ENCODE measurements around the gene LRRC45. TPM values are rescaled to one million over a fixed set of nuclear protein-coding genes. Genes with fewer than 3 reads are reported as not detected.
"Not testable (repeated sequence)": the region's sequence is repeated elsewhere in the genome, so short reads cannot be mapped to it uniquely, and the experiment has no call there.

LRRC45 gene
- total RNA-seq, result 10 to 100 TPM; 11.8 to 15.4 TPM

DNA sequence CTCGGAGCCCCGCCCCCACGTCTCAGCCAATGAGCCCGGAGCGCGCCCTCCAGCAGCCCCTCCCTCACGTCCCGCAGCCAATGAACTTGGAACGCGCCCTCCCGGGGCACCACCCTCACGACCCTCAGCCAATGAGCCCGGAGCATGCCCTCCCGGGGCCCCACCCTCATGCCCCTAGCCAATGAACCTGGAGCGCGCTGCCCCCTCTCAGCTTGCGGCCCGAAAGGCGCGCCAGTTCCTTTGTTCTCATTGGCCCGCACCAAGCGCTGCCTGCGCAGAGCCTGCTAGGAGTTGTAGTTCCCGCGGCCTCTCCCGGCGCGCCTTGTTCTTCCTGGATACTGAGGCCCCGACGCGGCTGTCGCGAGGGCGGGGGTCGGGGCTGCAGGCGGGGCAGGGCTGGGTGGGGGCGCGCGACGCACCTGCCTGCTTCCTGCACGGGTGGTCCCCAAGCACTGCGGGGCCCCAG is at the start of gene LRRC45:
Gene LRRC45 (plus strand): TSS at position 325 of the 466 bp plus-strand sequence. CDS start 339 bp downstream, outside the sequence.
- peak; percentile 100 for DNase-seq
- Mint-ChIP-seq H3K9me3 (no peaks in the 10 kb centered on the region), H3K36me3 (ENCODE audit: insufficient read depth in 2 of 2) (peaks cover 0 to 1% of the 10 kb centered on the region in 2 donors), H3K27ac (no peak within 1 kb of the TSS), H3K27me3 (ENCODE audit: low read depth) (no peaks in the 10 kb centered on the region), H3K4me1 (ENCODE audit: low read depth) (peaks cover 28% of the 10 kb centered on the region), H3K4me3 (peak within 1 kb of the TSS; percentile 84 to 89)
- peak; percentile 93 to 94 for ATAC-seq (replicated peaks in 1 of 2)

DNA sequence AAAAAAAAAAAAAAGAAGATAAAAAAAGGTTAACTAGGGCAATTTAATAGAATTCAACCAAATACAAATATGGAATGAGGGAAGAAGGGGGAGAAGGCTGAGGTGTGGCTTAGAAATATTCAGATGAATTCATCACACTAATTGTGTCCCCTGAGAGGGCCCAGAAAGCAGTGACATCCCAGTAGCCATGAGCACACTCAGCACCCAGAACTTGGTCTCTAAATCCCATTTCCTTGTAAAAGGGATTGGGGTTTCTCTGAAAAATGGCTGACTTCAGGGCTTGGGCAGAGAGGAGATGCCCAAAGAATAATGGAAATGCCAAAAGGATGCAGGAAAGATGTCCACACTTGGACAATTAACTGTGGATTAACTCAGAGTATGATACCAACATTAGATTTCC is 49.7 kb upstream of the LRRC45 start:
- Mint-ChIP-seq H3K27me3 (ENCODE audit: low read depth) (no peaks in the 10 kb centered on the region), H3K4me3 (no peak overlapping the region), H3K4me1 (ENCODE audit: low read depth) (peaks cover 17% of the 10 kb centered on the region), H3K9me3 (peaks cover 0 to 1% of the 10 kb centered on the region in 2 donors), H3K27ac (no peak overlapping the region), H3K36me3 (ENCODE audit: insufficient read depth in 2 of 2) (peaks cover 0 to 3% of the 10 kb centered on the region in 2 donors)
- ATAC-seq (replicated peaks in 1 of 2) (no peak), DNase-seq (no peak)

DNA sequence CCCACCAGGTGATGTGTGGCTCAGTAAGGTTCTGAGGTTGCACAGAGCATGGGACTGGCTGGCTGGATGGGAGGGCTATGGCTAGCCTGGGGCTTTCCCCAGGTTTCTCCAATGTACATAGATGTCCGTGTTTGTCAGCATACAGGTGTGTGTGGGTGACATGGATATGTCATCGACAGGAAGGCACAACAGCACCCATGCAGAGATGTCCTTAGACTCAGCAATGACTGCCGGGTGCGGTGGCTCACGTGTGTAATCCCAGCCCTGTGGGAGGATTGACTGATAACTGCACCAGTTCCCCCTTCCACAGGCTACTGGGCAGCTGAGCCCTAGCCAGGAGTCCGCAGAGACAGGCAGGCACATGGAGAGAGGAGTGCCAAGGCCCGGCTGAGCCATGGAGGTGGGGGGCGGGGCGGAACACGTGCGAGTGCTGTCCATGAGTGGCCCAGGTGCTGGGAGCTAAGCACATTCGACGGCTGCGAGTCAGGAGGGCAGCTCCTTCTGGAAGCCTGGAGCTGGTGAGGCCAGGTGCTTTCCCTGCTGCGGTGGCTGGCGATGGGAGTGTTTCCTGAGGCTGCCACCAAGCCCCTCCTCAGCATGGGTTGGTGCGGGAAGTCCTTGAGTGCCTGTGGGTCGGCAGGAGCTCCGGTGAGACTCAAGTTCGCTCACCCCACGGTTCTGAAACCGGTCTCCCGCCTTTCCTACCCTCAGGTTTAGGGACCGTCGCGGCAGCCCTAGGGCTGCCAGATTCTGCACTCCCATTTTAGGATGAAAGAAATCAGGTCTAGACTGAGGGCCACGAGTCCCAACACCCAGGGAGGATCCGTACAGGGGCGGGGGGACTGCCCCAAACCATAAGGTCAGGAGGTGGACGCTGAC is 46.5 kb upstream of the LRRC45 start:
- peak overlapping the region; percentile 91 for H3K27ac Mint-ChIP-seq
- peaks cover 0 to 3% of the 10 kb centered on the region in 2 donors for H3K36me3 Mint-ChIP-seq (ENCODE audit: insufficient read depth in 2 of 2)
- H3K4me3 Mint-ChIP-seq, result peak overlapping the region; percentile 96 to 99
- no peaks in the 10 kb centered on the region for H3K27me3 Mint-ChIP-seq (ENCODE audit: low read depth)
- DNase-seq, result peak in 1 of 2 donors; percentile 27
- peaks cover 0 to 1% of the 10 kb centered on the region in 2 donors for H3K9me3 Mint-ChIP-seq
- peaks cover 40% of the 10 kb centered on the region for H3K4me1 Mint-ChIP-seq (ENCODE audit: low read depth)
- peak in 1 of 2 donors; percentile 11 for ATAC-seq (replicated peaks in 1 of 2)

DNA sequence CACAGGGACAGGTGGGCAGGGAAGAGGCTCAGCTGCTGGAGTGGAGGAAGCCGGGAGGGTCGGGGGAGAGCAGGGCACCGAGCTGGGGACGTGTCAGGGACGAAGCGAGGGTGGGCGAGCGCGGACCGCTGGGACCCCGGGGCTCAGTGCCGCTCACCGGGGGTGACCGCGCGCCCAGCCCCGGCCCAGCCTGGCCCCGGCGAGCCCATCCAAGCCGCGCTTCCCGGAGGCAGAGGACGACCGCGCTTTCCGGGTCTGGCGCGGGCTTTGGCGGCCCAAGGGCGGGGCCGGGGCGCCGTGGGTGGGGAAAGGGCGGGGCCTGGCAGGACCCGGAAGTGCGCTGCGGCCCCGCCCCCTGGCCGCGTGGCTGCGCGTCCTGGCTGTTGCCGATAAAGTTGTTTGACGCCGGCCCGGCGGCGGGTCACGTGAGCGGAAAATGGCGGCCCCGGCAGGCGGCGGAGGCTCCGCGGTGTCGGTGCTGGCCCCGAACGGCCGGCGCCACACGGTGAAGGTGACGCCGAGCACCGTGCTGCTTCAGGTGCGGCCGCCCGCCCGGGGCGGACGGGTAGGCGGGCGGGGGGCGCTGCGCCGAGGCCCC is 45.8 kb upstream of the LRRC45 start, which contains the start of gene ASPSCR1:
Gene ASPSCR1 (plus strand): TSS at position 419 of the 598 bp plus-strand sequence. CDS start 18 bp downstream, at position 437.
- H3K4me1 Mint-ChIP-seq (ENCODE audit: low read depth), result peaks cover 40% of the 10 kb centered on the region
- DNase-seq (peak; percentile 90 to 96), ATAC-seq (replicated peaks in 1 of 2) (peak; percentile 91 to 93)
- H3K4me3 Mint-ChIP-seq, result peak within 1 kb of the TSS; percentile 96 to 99
- H3K36me3 Mint-ChIP-seq (ENCODE audit: insufficient read depth in 2 of 2), result peaks cover 0 to 3% of the 10 kb centered on the region in 2 donors
- H3K27me3 Mint-ChIP-seq (ENCODE audit: low read depth), result no peaks in the 10 kb centered on the region
- H3K9me3 Mint-ChIP-seq, result peaks cover 0 to 1% of the 10 kb centered on the region in 2 donors
- peak within 1 kb of the TSS; percentile 91 for H3K27ac Mint-ChIP-seq

GRCh38 chr17:81978524-81979298 is 44.4 kb upstream of the LRRC45 start:
- Mint-ChIP-seq H3K4me1 (ENCODE audit: low read depth) (peaks cover 40% of the 10 kb centered on the region), H3K4me3 (peak overlapping the region; percentile 82 to 85), H3K36me3 (ENCODE audit: insufficient read depth in 2 of 2) (no peaks in the 10 kb centered on the region), H3K9me3 (peaks cover 0 to 1% of the 10 kb centered on the region in 2 donors), H3K27ac (no peak overlapping the region), H3K27me3 (ENCODE audit: low read depth) (no peaks in the 10 kb centered on the region)
- DNase-seq (no peak), ATAC-seq (replicated peaks in 1 of 2) (no peak)

- Mint-ChIP-seq H3K9me3 (no peaks in the 10 kb centered on the region), H3K4me3 (peak overlapping the region in 1 of 2 donors; percentile 33), H3K4me1 (ENCODE audit: low read depth) (peaks cover 40% of the 10 kb centered on the region), H3K27ac (no peak overlapping the region), H3K36me3 (ENCODE audit: insufficient read depth in 2 of 2) (peaks cover 2% of the 10 kb centered on the region in 2 donors), H3K27me3 (ENCODE audit: low read depth) (no peaks in the 10 kb centered on the region)
- DNase-seq, result no peak
- ATAC-seq (replicated peaks in 1 of 2), result no peak
Measured at GRCh38 chr17:81980122-81980521, 43.0 kb upstream of the LRRC45 start.

DNA sequence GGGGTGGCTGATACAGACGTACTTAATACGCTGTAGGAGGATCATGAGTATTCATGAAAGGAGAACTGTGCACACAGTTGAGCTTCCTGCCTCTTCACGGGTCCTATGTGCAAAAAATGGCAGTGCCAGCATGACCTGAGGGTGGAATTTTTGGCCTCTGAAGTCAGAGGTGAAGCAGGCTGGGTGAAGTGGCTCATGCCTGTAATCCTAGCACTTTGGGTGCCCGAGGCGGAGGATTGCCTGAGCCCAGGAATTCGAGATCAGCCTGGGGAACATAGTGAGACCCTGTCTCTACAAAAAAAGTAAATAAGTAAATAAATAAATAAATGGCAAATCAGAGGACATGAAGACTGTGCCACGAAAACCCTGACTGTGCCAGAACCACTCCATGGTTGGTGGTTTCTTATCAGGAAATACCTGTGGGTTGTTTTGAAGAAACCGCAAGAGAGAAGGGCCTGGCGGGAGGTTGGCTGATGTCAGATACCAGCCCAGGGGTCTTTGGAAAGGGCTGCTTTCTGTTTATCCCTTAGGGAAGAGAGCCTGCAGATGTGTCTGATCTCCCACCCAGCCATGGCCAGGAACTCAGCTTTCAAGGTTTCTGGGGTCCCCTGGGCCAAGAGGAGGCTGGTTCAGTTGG is 42.3 kb upstream of the LRRC45 start:
- no peak for ATAC-seq (replicated peaks in 1 of 2)
- H3K9me3 Mint-ChIP-seq, result no peaks in the 10 kb centered on the region
- no peak overlapping the region for H3K27ac Mint-ChIP-seq
- no peak overlapping the region for H3K4me3 Mint-ChIP-seq
- peaks cover 3 to 5% of the 10 kb centered on the region in 2 donors for H3K36me3 Mint-ChIP-seq (ENCODE audit: insufficient read depth in 2 of 2)
- no peak for DNase-seq
- peaks cover 40% of the 10 kb centered on the region for H3K4me1 Mint-ChIP-seq (ENCODE audit: low read depth)
- H3K27me3 Mint-ChIP-seq (ENCODE audit: low read depth), result no peaks in the 10 kb centered on the region

- H3K9me3 Mint-ChIP-seq; H3K36me3 Mint-ChIP-seq (ENCODE audit: insufficient read depth in 2 of 2); H3K4me3 Mint-ChIP-seq; ATAC-seq (replicated peaks in 1 of 2); H3K27me3 Mint-ChIP-seq (ENCODE audit: low read depth); DNase-seq; H3K27ac Mint-ChIP-seq: not testable (repeated sequence)
- H3K4me1 Mint-ChIP-seq (ENCODE audit: low read depth), result peaks cover 34% of the 10 kb centered on the region
Measured at GRCh38 chr17:81981511-81981910, 41.6 kb upstream of the LRRC45 start.

DNA sequence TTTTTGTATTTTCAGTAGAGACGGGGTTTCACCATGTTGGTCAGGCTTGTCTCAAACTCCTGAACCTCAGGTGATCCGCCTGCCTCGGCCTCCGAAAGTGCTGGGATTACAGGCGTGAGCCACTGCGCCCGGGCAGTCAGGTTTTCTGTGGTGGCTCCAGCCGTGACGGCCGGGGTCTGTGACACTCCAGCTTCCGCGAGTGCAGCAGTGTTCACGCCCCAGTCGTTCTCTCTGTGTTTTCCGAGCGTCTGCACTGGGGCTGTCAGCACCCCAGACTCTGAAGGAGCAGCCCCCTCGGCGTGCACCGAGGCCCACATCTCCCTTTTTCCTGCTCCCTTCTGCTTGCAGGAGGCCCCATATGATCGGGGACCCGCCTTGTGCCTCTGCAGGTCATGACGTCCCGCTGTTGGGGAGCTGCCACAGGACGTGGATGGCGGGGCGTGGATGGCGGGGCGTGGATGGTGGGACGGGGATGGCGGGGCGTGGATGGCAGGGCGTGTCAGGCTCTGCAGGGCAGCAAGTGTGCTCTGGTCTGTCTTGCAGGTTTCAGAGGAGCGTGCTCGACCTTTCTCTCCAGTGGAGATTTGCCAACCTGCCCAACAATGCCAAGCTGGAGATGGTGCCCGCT is 40.0 kb upstream of the LRRC45 start:
- Mint-ChIP-seq H3K4me1 (ENCODE audit: low read depth) (peaks cover 29% of the 10 kb centered on the region), H3K27me3 (ENCODE audit: low read depth) (no peaks in the 10 kb centered on the region), H3K27ac (no peak overlapping the region), H3K36me3 (ENCODE audit: insufficient read depth in 2 of 2) (peaks cover 3 to 5% of the 10 kb centered on the region in 2 donors), H3K4me3 (no peak overlapping the region), H3K9me3 (no peaks in the 10 kb centered on the region)
- ATAC-seq (replicated peaks in 1 of 2), result no peak
- no peak for DNase-seq

DNA sequence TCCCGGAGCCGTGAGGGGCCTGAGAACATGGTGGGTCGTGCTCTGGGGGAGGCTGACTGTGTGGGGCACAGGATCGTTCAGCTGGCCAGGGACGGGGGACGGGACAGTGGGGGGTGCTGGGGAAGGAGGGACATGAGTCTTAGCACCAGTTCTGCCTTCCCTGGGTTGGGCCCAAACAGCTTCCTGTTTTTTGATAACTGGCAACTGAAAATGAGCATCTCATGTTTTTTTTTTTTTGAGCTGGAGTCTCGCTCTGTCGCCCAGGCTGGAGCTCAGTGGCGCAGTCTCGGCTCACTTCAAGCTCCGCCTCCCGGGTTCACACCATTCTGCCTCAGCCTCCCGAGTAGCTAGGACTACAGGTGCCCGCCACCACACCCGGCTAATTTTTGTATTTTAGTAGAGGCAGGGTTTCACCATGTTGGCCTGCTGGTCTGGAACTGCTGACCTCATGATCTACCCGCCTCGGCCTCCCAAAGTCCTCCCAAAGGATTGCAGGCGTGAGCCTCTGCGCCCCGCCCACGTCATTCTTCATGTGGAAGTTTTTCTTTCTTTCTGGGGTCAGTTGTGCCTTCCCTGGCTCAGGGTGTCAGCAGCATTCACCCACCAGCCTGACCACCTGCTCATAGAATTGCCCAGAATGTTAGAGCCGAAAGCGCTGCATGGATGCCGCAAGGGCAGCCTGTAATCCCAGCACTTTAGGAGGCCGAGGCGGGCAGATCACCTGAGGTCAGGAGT is 39.3 kb upstream of the LRRC45 start:
- no peaks in the 10 kb centered on the region for H3K27me3 Mint-ChIP-seq (ENCODE audit: low read depth)
- H3K9me3 Mint-ChIP-seq, result no peaks in the 10 kb centered on the region
- H3K4me1 Mint-ChIP-seq (ENCODE audit: low read depth), result peaks cover 24% of the 10 kb centered on the region
- H3K27ac Mint-ChIP-seq, result no peak overlapping the region
- peaks cover 3 to 5% of the 10 kb centered on the region in 2 donors for H3K36me3 Mint-ChIP-seq (ENCODE audit: insufficient read depth in 2 of 2)
- no peak for ATAC-seq (replicated peaks in 1 of 2)
- H3K4me3 Mint-ChIP-seq, result no peak overlapping the region
- no peak for DNase-seq

DNA sequence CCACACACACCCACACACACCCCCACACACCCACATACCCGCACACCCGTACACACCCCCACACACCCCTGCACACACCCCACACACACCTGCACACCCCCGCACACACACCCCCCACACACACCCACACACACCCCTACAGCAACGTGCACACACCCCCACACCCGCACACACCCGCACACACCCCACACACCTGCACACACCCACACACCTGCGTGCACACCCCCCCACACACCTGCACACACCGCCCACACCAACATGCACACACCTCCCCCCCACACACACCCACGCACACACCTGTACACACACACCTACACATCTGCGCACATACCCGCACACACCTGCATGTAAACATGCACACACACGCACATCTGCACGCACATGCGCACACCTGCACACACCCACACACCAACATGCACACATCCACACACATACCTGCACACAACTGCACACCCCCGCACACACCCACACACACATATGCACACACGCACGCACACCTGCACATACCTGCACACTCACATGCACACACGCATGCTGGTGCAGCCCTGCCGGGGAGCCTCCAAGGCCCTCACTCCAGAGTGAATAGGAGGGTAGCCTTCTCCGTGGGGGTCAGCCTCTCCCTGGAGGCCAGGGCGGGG is 38.2 kb upstream of the LRRC45 start:
- H3K9me3 Mint-ChIP-seq, result no peaks in the 10 kb centered on the region
- H3K36me3 Mint-ChIP-seq (ENCODE audit: insufficient read depth in 2 of 2), result peaks cover 3 to 5% of the 10 kb centered on the region in 2 donors
- DNase-seq (no peak), ATAC-seq (replicated peaks in 1 of 2) (no peak)
- H3K27me3 Mint-ChIP-seq (ENCODE audit: low read depth), result no peaks in the 10 kb centered on the region
- H3K27ac Mint-ChIP-seq, result no peak overlapping the region
- no peak overlapping the region for H3K4me3 Mint-ChIP-seq
- H3K4me1 Mint-ChIP-seq (ENCODE audit: low read depth), result peaks cover 14% of the 10 kb centered on the region

All from activated T-cell treated with anti-CD3 and anti-CD28 coated beads, Interleukin-2, amount 50 U/mL, for 72 hours (primary cell).